ENCODE results near the gene DTX3.

GRCh38 chr12:57626921-57627445 lies 22.4 kb downstream of the DTX3 start:
- TF ChIP-seq SP1 (IDR thresholded peaks at IDR 0.05) (no peak), ARNT (IDR thresholded peaks at IDR 0.05) (no peak)
